Measurements from ENCODE around the gene BTBD16.

BTBD16 gene

DNA sequence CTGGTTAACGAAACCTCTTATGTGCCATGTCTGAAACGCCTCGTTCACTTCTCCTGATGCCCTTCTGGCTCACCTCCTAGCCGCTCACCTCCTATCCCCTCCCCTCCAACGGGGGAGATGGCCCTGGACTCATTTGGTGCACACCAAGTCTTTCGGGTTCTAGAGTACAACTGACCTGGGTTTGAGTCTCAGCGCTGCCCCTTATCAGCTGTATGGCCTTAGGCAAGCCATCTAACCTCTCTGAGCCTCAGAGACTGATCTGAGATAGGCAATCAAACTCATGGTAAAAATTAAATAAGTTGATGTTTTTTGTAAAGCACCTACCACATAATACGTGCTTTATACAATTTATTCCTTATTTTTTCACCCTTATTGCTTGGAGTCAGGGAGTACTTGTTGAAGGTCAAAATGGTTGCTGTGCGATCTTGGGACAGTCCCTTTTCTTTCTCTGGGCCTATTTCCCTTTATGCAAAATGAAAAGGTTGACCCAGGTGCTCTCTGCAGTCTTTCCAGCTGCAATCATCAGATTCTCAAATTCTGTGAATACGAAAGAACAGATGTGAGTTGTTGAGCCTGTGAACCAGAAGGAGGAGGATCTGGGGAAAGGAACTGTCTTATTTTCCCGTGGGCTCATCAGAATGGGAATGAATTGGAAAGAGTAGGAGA lies 72.2 kb downstream of the BTBD16 start:
- no peak for DNase-seq

DNA sequence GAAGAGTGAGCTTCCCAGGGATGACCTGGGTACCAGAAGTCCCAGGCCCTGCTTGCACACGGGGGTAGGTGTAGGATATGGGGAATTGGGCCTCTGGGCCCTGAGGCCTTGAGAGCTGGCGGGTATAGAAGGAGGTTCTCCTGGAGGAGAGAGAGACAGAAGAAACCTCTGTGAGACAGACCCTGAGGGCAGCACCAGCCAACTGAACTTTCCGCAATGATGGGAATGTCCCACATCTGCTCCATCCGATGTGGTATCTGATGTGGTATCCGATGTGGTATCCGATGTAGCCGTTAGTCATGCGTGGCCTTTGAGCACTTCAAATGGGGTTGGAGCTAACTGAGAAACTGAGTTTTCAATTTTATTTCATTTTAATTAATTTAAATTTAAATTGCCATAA lies 72.8 kb downstream of the BTBD16 start:
- DNase-seq, result no peak

DNA sequence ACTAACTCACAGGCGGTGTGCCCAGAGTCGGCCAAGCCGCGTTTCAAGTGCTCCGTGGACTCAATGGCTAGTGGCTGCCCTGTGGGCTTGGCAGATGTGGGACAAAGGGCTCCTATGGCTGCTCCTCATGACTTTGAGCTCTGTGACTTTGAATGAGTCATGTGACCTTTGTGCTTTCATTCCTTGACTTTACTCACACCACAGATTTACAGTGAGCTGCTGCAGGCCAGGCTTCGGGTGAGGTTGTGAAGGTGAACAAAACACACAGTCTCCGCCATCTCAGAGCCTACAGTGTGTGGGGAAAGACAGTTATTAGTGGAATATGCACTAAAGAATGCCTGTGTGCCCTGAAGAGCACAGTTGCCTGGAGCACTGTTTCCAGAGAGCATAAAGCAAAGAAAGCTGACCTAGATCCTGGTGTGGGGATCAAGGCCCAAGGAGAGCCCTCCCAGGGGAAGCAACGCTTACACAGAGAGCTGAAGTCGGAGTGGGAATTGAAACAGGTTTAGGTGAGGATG lies 73.7 kb downstream of the BTBD16 start:
- no peak for DNase-seq

DNA sequence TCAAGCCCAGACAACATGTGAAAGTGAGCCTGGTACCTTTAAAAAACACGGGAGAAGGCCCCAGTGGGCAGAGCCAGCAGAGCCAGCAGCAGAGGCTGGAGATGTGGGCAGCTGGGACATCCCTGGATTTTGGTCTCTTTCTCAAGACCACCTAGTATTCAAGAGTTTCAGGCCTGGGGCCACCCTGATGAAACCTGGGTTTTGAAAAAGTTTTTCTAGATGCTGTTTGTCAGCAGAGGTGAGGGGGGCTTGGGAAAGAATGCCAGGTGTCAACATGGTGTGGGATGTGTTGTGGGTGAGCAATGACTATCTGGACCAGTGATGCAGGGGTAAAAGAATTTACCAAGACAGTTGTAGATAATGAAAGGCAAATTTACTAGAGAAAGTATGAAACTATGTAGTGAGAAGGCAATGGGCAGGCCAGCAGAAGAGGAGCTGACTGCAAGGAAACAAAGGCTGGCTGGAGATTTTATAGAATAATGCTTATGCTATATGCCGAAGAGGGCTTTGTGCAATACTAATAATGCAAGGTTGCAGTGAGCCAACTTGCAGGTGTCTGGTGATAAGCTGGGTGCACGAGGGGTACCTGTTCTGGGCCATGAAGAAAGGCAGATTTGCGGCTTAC lies 75.3 kb downstream of the BTBD16 start:
- DNase-seq, result no peak

DNA sequence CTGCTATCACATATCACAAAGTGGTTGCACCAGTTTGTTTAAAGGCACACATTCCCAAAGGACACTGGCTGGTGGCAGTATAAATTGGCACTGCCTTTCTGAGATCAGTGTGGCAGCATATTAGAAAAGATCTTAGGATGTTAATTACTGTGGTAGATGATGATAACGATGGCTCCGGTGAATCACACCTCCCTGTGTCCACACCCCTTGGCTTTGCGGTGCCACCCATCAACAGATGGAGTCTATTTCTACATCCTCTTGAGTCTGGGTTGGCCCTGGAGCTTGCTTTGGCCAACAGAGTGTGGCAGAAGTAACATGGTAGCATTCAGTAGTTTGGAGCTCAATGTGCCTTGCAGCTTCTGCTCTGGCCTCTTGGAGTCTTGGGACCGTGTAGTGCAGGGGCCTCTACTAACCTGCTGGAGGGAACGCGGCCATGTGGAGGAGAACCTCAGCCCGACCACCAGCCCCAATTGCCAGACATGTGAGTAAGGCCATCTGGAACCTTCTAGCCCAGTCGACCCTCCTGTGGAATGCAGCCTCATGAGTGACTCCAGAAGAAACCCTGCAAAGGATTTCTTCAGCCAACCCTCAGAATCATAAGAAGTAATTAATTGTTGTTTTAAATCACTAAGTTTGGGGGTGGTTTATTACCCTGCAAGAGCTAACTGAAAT lies 76.2 kb downstream of the BTBD16 start:
- DNase-seq, result no peak

DNA sequence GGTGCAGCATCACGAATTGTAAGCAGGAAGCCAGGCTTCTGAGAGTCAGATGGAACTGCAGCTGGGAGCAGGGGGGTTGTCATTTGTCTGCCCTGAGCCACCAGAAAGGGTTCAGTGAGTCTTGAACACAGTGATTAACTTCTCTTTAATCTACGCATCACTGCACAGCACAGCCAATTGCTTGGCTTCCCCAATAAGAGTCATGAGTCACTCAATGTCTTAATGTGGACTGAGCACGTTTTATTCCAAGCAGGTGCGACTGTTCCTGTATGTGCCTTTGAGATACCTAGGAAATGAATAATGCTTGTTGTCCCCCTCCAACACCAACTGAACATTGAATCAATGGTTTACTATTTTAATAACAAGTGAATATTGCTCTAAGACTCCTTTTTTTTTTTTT lies 77.4 kb downstream of the BTBD16 start:
- peak; percentile 50 for DNase-seq

DNA sequence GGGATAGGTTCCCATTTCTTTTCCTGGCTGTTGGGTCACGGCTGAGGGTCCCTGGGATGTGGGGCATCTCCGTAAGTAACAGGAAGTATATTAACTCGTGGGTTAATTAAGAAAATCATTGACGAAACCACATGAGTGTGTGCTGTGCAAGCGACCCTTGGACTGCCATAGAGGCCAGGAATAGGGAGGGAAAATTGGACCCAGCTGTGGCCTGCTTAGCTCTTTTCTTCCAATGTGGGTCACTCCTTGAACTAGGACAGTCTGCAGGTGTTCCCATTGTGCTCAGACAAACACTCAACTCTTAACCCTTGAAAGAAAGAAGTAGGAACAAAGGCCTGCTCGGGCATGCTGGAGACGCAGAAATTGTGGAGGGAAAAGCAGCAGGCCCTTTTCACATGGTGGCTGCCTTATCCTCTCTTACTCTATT lies 77.9 kb downstream of the BTBD16 start:
- DNase-seq, result peak; percentile 51

DNA sequence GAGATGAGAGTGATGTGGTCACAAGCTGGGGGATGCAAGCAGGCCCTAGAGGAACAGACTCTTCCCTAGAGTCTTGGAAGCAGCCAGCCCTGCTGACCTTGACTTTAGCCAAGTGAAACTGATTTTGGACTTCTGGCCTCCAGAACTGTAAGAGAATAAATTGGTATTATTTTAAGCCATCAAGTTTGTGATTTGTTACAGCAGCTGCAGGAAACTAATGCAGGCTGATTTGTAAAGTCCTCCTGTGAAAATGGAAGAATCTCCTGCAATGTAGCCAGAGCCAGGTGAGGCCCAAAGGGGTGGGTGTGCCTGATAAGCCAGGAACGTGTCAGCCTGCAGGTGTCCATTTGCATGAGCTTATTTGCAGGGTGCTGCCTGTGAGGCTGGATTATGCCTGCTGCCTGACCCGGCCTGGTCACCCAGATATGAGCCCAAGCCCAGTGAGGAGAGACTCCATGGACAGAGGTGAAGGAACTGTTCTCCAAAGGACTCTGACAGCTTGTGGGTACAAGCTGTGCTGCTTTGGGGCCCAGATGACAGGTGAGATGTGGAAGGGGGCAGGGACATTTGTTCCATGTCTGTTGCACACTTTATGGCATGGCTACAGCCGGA lies 78.8 kb downstream of the BTBD16 start:
- no peak for DNase-seq

DNA sequence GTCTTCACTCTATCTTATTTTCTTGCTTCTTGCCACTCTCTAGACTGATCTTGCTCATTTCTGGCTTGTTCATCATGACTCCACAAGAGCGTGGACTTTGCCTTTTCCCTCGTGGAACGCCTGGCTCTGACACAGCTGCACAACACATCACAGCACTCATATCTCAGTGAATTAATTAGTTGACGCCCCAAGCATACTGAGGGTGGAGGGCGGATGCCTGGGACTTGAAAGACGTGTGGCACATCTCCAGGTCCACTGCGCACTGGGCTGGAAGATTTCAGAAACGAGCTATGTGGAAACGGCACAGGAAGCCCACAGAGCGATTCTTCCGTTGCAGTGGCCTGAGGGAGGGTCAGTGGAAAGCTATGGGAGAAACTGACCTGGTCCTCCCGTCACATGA lies 79.8 kb downstream of the BTBD16 start:
- no peak for DNase-seq

DNA sequence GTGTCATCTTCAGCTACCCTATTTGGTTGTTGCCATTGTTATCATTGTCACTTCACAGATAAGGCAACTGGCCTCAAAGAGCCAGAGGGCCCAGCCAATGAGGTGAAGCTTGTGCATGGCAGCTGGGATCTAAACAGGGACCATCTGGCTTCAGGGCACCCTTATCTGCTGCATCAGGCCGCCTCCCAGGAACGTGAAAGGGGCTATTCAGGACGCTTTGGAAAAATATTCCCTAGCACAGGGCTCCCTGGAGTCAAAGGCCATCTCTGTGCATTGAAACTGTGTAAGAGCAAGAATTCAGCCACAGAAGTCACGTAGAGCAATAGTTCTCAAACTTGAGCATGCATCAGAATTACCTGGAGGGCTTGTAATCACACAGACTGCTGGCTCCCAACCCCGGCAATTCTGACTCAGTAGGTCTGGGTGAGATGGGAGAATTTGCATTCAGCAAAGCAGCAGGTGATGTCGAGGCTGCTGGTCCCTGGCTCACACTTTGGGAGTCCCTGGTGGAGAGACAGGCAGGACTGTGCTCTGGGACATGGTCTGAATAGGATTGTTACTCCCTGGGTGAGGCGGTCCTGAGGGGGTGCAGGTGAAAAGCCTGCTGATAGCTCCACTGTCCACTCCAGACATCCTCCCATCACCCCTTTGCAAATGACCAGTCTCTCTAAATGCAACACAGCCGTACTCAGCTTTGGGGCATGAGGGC lies 81.9 kb downstream of the BTBD16 start:
- DNase-seq, result no peak

DNA sequence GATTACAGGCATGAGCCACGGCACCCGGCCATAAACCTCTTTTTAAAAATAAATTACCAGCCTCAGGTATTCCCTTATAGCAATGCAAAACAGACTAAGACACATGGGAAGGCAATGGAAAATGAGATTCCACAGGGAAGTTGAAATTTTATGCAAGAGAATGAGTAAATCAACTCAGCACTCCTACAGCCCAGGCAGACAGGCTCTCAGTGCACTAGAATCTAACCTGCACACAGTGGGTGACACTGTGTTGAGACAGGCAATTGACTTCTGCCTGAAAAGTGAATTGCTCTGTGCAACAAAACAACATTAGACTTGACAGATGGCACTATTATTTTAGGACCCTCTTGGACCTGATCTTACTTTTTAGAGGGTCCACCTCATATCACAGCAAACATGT lies 83.3 kb downstream of the BTBD16 start:
- DNase-seq, result no peak

DNA sequence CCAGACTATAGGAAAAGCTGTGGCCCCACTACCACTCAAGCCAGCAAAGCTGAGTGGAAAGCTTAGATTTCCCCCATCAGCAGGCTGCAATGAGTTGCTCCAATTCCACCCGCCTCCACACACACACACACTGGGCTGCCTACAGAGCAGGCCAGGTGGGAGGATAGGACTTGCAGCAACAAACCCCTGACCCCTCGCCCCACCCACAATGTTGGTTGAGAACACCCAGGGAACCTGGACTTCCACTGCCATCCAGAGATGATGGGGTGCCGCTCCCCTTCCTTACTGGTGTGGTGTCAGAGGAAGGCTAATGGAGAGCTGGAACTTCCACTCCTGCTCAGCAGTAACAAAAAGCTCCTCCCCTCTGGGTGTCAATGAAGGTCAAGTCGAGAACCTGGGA lies 86.6 kb downstream of the BTBD16 start:
- DNase-seq, result no peak

DNA sequence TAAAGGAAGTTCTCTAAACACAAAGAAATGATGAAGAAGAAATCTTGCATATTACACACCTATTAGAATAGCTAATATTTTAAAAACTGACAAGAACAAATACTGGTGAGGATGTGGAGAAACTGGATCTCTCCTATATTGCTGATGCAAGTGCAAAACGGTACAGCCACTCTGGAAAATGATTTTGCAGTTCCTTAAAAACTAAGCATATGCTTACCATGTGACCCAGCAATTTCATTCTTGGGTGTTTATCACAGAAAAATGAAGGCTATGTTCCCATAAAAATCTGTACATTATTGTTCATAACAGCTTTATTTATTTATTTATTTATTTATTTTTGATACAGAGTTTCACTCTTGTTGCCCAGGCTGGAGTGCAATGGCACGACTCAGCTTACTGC lies 88.5 kb downstream of the BTBD16 start:
- no peak for DNase-seq

DNA sequence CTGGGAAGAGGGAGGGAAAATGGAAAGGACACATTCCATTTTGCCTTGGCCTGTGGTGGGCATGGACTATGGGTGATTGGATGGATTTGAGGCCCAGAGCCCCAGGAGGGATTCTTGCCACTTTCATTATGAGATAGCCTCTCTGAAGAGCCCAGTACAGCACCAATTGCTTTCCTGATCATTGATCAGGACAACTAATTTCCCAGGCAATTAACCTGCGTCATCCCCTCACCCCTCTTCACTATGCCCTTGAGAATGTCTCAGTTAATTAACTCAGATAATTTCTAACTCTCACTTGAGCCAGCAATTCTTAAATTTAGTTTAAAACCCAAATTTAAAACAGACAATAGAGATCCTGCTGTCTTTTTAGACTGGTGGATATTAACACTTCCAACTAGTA lies 90.0 kb downstream of the BTBD16 start:
- DNase-seq, result no peak

DNA sequence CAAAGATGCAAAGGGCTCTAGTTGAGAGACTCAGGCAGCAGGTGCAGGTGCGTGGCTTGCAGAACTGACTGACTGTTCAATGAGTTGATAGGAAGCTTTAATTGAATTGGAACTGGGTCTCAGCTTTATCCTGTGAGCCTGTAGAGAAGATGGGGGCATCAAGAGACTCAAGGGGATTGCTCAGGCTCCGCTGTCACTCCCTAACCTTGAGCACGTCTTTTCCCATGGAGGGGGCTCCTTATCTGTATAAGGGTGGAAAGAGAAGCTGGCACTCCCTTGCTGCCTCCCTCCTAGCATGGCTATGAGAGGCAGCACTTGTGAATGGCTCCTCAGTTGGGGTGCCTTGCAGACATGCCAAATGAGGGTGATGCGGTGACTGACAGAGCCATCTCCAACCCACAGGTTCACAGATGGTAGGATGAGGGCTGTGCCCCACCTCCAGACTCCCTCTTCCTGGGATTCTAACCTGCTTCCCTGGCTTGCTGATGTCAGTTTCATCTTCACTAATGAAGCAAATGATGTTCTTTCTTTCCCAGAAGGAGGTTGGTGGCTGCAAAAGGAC lies 91.0 kb downstream of the BTBD16 start:
- DNase-seq, result no peak

DNA sequence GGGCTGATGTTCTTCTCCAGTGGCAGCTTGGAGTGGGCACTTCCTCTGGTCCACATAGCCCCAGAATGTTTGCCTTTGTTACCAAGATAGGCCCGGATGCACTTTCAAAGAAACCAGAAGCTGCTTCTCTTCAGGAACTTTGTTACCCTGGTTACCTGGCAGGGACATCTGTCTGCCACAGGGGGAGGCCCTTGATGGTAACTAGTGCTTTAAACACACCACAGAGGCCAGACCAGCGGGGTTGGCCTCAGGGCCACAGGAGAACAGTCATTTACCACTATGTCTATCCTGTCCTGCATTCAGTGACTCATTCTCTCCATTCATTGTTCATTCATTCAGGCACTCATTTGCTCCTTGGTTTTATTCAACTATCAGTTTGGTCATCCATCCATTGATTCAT lies 91.5 kb downstream of the BTBD16 start:
- DNase-seq, result no peak

DNA sequence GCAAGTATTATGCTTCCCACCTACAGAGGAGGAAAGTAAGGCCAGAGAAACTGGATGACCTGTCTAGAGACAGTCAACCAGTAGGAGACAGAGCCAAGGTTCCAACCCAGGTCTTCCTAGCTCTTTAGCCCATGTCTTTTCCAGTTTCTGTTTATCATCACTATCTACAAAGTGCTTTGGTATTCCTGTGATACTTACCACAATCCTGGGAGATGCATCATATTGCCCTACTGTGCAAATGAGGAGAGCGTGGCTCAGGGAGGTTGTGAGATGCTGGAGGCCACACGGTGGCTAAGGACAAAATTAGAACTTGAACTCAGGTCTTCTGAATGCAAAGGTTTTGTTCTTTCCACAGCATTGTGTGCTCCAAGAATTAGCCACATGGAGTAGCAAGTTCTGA lies 92.2 kb downstream of the BTBD16 start:
- no peak for DNase-seq

DNA sequence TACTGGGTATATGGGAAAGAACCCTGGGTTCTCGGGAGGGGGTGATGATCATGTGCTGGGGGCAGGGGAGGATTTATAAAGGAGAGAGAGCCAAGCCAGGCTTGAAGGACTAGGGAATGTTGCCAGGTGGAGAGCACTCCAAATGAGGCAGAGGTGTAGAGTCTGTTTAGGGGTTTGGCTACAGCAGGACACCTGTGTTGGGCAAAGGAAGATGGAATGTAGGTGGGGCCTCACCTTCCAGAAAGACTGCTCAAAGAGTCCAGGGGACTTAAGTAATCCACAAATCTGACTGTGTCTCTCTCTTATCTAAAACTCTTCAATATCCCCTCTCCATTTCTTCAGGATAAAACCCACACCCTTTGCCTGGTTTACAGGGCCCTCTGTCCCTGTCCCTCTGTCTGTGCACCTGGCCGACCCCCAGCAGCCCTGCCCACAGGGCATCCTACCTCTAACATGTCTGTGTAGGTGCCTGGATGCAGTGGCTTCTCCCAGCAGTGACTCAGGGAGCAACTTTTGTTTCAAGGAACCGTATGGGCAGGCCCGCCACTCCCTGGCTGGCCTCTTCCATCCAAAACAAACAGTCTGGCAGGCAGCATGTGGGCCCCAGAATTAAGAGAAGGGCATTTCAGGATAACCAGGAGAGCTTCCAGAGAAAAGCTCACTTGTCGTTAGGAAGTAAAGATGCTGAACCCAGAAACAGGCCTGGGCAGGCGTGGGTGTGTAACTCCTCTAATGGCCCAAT lies 92.8 kb downstream of the BTBD16 start:
- no peak for DNase-seq

DNA sequence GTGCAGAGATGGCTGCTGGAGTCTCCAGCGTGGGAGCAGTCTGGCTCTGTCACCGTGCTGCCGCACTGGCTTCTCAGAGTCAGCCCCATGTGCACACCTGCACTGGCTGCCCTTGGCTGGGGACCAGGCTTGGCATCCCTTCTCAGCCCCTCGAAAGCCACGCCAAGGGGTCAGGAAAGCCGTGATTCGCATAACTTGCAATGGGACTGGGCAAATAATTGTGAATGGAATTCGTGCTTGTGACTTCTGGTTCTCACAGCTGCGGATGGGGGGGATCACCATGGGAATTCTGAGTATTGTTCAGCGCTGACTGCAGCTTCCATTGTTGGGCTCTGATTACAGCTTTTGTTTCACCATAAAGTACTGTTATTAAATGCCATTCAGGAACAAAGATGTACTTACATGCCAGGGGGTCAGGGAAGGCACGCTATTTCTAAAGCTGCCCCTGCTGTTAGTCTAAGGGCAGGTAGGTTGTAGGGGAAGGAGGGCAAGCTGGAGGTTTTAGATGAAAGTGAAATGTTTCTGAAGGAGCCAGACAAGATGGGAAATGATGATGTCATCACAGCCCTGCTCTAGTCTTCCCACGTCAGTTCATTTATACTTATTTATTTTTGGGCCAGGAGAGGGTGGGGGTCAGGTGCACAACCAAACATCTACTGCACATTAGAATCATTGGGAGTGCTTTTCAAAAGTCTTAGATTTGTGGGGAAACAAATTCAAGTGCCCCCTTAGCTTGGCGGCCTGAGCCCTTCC lies 97.6 kb downstream of the BTBD16 start:
- DNase-seq, result no peak

DNA sequence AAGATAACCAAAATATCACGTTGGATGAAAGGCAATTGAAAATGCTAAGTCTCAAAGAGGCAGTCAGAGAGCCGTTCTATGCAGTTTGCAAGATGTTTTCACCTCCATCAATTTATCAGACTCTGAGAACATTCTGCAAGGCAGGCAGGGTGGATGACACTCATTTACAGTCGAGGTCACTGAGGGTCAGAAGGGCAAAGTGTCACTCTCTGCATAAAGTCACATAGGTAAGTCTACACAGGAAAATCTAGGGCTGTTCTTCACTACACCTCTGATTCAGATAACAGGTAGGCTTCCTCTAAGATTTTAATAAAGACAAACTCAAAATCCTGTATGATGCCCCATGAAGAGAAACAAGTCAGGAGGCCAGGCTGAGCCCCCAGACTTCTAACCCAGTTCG lies 102.0 kb downstream of the BTBD16 start:
- no peak for DNase-seq

DNA sequence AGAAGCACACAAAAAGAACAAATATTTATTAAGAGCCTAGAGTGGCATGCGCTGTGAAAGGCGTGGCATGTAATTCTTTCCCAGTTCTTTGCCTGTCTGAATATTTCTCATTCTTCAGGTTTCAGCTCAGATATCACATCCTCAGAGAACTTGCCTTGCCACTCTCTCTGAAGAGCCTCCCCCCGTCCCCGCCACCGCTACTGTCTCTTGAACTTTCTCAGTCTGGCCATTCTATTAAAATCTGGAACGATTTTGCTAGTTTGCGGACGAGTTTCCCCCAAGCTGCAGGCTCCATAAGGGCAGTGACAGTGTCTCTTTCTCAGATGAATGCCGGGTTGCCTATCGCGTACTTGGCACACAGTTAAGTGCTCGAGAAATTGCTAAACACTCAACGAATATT lies 102.6 kb downstream of the BTBD16 start:
- peak; percentile 47 for DNase-seq

All from right kidney (tissue), 1 donor.